HepG2 (cell line): ENCODE data around the gene MAGEB2. TPM values are rescaled to one million over a fixed set of nuclear protein-coding genes. Genes with fewer than 3 reads are reported as not detected.

Experiments used
- ATAC-seq: fragments of 200-7000 bp; cut with Tn5 transposase; 3 replicates; pipeline ENCODE4 v1.9.1; 2020; ENCODE audit warnings: mild to moderate bottlenecking, moderate library complexity
- BruUV-seq: library from RNA; stranded (reverse); fragments of 400-500 nt; replicated peaks from 2 replicates; lab custom pipeline; 2021; lab: Mats Ljungman, UMichigan
- CTCF ChIA-PET: fragments of 300-600 bp; formaldehyde crosslinking; extraction: SDS; loops from one replicate; lab custom pipeline; 2021; ENCODE audit warnings: low total read pairs, inconsistent platforms, low intra/inter-chr PET ratio; lab: Yijun Ruan, JAX
- POLR2A ChIA-PET: fragments of 350-600 bp; sonication (Branson Sonifier 250); formaldehyde crosslinking; loops from one replicate; lab custom pipeline; 2020; ENCODE audit warnings: antibody characterized with exemption, inconsistent platforms; lab: Yijun Ruan, JAX
- DNase-seq: peaks from one replicate; pipeline ENCODE4 v3.0.0-alpha.2; 2015; ENCODE audit warnings: low spot score
- FAIRE-seq: peaks from 3 replicates; lab custom pipeline; 2011; peaks lifted over from hg19 to GRCh38; lab: Jason Lieb, UNC
- H2AFZ ChIP-seq: one replicate; pipeline ENCODE4 v1.6.1; 2011; ENCODE audit warnings: low read length, inconsistent platforms
- H3K27ac ChIP-seq: fragments of 300-600 bp; 3 replicates; pipeline ENCODE4 v1.8.0; 2011; ENCODE audit warnings: mixed run types, mild to moderate bottlenecking, mixed read lengths, low read length, inconsistent platforms; ENCODE audit not compliant: insufficient read depth; ENCODE audit errors: extremely low read length
- H3K27me3 ChIP-seq, 2 experiments: fragments of 200-600 bp in 1 of 2; 2 replicates in 1 of 2; 3 replicates in 1 of 2; pipeline versions ENCODE4 v1.6.0 to v1.8.0; 2011; ENCODE audit warnings: low read length in 2 of 2, mild to moderate bottlenecking in 2 of 2, moderate library complexity in 2 of 2, inconsistent platforms in 1 of 2; ENCODE audit not compliant: insufficient read depth in 2 of 2, control insufficient read depth in 1 of 2
- H3K36me3 ChIP-seq, 2 experiments: fragments of 200-600 bp in 1 of 2; replicated peaks in 1 of 2; 2 replicates in 1 of 2; 3 replicates in 1 of 2; pipeline versions ENCODE4 v1.5.1 to v1.8.0; 2011; ENCODE audit warnings: low read length in 2 of 2, inconsistent platforms in 1 of 2; ENCODE audit not compliant: insufficient read depth in 2 of 2, control insufficient read depth in 1 of 2
- H3K4me1 ChIP-seq: 2 replicates; pipeline ENCODE4 v1.5.1; 2012; ENCODE audit warnings: low read length, inconsistent platforms; ENCODE audit not compliant: insufficient read depth
- H3K4me2 ChIP-seq: 2 replicates; pipeline ENCODE4 v1.6.0; 2011; ENCODE audit warnings: low read depth, low read length, inconsistent platforms
- H3K4me3 ChIP-seq, 3 experiments: fragments of 200-600 bp in 1 of 3; sonication (generic), shearing (Covaris generic) in 1 of 3; replicated peaks in 1 of 3; 2 replicates each; pipeline ENCODE4 v1.5.1; 2011 to 2016; ENCODE audit warnings: low read length in 3 of 3, inconsistent platforms in 2 of 3, low read depth in 2 of 3, mild to moderate bottlenecking in 2 of 3, control low read depth in 1 of 3, mixed read lengths in 1 of 3; ENCODE audit not compliant: insufficient read depth in 1 of 3
- H3K79me2 ChIP-seq: one replicate; pipeline ENCODE4 v1.6.1; 2011; ENCODE audit warnings: low read length, inconsistent platforms; ENCODE audit not compliant: insufficient read depth
- H3K9ac ChIP-seq: 2 replicates; pipeline ENCODE4 v1.6.0; 2011; ENCODE audit warnings: mild to moderate bottlenecking, low read depth, low read length, inconsistent platforms; ENCODE audit not compliant: insufficient read depth
- H3K9me3 ChIP-seq: 2 replicates; pipeline ENCODE4 v1.5.1; 2012; ENCODE audit warnings: mild to moderate bottlenecking, low read length
- H4K20me1 ChIP-seq: 2 replicates; pipeline ENCODE4 v1.6.0; 2011; ENCODE audit warnings: inconsistent platforms, mild to moderate bottlenecking, low read length, moderate library complexity; ENCODE audit not compliant: insufficient read depth
- ATF3 ChIP-seq: sonication (generic); formaldehyde crosslinking; IDR thresholded peaks from 2 replicates; pipeline ENCODE4 v1.4.0; 2020; ENCODE audit warnings: missing genetic modification reagents
- CEBPZ ChIP-seq: IDR thresholded peaks from 2 replicates; pipeline ENCODE4 v1.6.1; 2012; ENCODE audit warnings: low read length, improper control_type of control experiment
- FOXC1 ChIP-seq: sonication (generic); formaldehyde crosslinking; IDR thresholded peaks from 2 replicates; pipeline ENCODE4 v1.8.0; 2022; ENCODE audit warnings: mild to moderate bottlenecking, missing genetic modification reagents, borderline replicate concordance
- MAFF ChIP-seq: IDR thresholded peaks from 2 replicates; pipeline ENCODE4 v1.6.1; 2011; ENCODE audit warnings: low read depth, low read length, improper control_type of control experiment
- MAFK ChIP-seq, 2 experiments: IDR thresholded peaks in 1 of 2; conservative IDR thresholded peaks in 1 of 2; 2 replicates each; pipeline ENCODE4 v1.6.1; 2011; ENCODE audit warnings: improper control_type of control experiment in 2 of 2, low read length in 2 of 2
- PCBP2 ChIP-seq: fragments of 200-400 bp; formaldehyde crosslinking; optimal IDR thresholded peaks from 2 replicates; pipeline ENCODE3; 2018; ENCODE audit warnings: low read length, low read depth; ENCODE audit not compliant: poor library complexity, severe bottlenecking
- PLSCR1 ChIP-seq: sonication (generic); formaldehyde crosslinking; IDR thresholded peaks from 2 replicates; pipeline ENCODE4 v1.5.0; 2020; ENCODE audit warnings: missing genetic modification reagents, mild to moderate bottlenecking, borderline replicate concordance
- STAT5B ChIP-seq: sonication (generic); formaldehyde crosslinking; IDR thresholded peaks from 2 replicates; pipeline ENCODE4 v1.4.0; 2020; ENCODE audit warnings: missing genetic modification reagents
- TCF7 ChIP-seq: sonication (generic); IDR thresholded peaks from 2 replicates; pipeline ENCODE4 v1.6.1; 2016; ENCODE audit warnings: antibody characterized with exemption, low read depth
- TRIM22 ChIP-seq: fragments of 450-650 bp; IDR thresholded peaks from 2 replicates; pipeline ENCODE4 v1.6.1; 2017
- ZNF619 ChIP-seq: sonication (generic); formaldehyde crosslinking; IDR thresholded peaks from 2 replicates; pipeline ENCODE4 v1.4.0; 2020; ENCODE audit warnings: mild to moderate bottlenecking, missing genetic modification reagents
- WGBS: methylation state at CpG from one replicate; pipeline ENCODE4 v1.1.6; 2017; ENCODE audit warnings: low lambda C conversion rate; 5-methylcytosine and 5-hydroxymethylcytosine counted together
- in situ Hi-C: cut with HindIII; loops from 2 replicates; pipeline ENCODE4 v1.10.0; 2017; ENCODE audit warnings: low pct_unique_long_range_greater_than_20kb; ENCODE audit not compliant: extremely low pct_ligation_motif_present
- intact Hi-C: fragments of 100-400 bp; cut with micrococcal nuclease; formaldehyde crosslinking; loops from one replicate; pipeline ENCODE4 v1.10.0; 2022; ENCODE audit not compliant: unreplicated experiment
- polyA plus RNA-seq, 8 experiments: library from polyadenylated mRNA; depleted of rRNA in 3 of 8; stranded (reverse) in 7 of 8; unstranded in 1 of 8; fragments of >200 nt; fragmentation: Illumina TruSeq in 4 of 8; extraction: Trizol in 4 of 8; gene quantifications; 2 replicates each; pipeline versions ENCODE4 v1.2.1 to v1.2.3, GENCODE V29; 2011 to 2016; ENCODE audit warnings: low read depth in 4 of 8, missing spikeins in 1 of 8, mixed read lengths in 1 of 8; ENCODE audit not compliant: insufficient read depth in 1 of 8
- total RNA-seq, 5 experiments: library from RNA; depleted of rRNA; stranded (reverse); fragments of >200 nt; fragmentation: Illumina TruSeq; extraction: Trizol; gene quantifications; 2 replicates each; pipeline ENCODE4 v1.2.3, GENCODE V29; 2016; ENCODE audit warnings: low read depth in 1 of 5
- TF ChIP-seq, protein P1 (sequence below): IDR thresholded peaks from 2 replicates; pipeline ENCODE4 v1.6.1; 2012; ENCODE audit warnings: inconsistent platforms
- TF ChIP-seq, protein P2 (sequence below): sonication (generic); formaldehyde crosslinking; IDR thresholded peaks from 2 replicates; pipeline ENCODE4 v1.8.0; 2022; ENCODE audit warnings: missing genetic modification reagents, mild to moderate bottlenecking, moderate library complexity, borderline replicate concordance

The MAGEB2 gene
- total and polyA plus RNA-seq, 2 of the 13 experiments (the other 11 are each of a cell fraction or from before 2014, with no cell fraction given), result not detected

DNA sequence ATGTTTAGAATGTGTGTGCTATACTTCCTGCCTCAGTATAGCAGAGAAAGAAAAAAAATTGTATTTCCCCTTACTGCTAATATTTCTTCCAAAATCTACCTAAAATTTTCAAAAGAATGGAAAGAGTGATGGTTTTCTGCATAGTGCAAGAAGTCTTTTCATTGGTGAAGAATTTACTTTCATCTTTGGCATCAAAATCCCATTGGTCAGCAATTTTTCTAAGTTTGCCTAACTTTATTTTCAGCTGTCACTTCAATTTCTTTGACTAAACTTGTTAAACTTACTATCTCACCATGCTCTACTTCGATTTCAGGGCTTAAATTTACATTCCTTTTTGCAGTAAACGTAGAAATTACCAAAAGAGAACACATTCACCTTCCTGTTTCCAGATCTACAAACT lies 44.5 kb upstream of the MAGEB2 start:
- 0% methylated on average over 2 of the region's 2 CpGs for WGBS
- H3K36me3 ChIP-seq, result no peaks in the 10 kb centered on the region

More for the DNA sequence above, 44.5 kb upstream of the MAGEB2 start:
- ATAC-seq (no peak), DNase-seq (no peak), FAIRE-seq (no peak)
- H3K4me3 ChIP-seq, result no peak overlapping the region
- H3K79me2 ChIP-seq, result no peaks in the 10 kb centered on the region
- no peaks in the 10 kb centered on the region for H3K4me1 ChIP-seq
- in situ Hi-C loops (no loop called here), intact Hi-C loops (no loop called here)
- ChIA-PET POLR2A (no interaction called here), CTCF (no interaction called here)
- H3K9me3 ChIP-seq, result no peaks in the 10 kb centered on the region
- no peaks in the 10 kb centered on the region for H3K27me3 ChIP-seq
- no peak overlapping the region for H3K27ac ChIP-seq
- no TSS peak for BruUV-seq
- H2AFZ ChIP-seq, result no peak overlapping the region
- H3K4me2 ChIP-seq, result no peak overlapping the region
- TF ChIP-seq ATF3 (CRISPR knock-in tag) (no peak), CEBPZ (no peak), PCBP2 (no peak), ZNF619 (CRISPR knock-in tag) (no peak), MAFF (peak; percentile 81), MAFK (conservative IDR thresholded peaks at IDR 0.05 in 1 of 2, IDR thresholded peaks at IDR 0.05 in 1 of 2; ENCODE audit: low read length in 2 of 2) (peak; percentile 64 to 85), PLSCR1 (no peak), FOXC1 (CRISPR knock-in tag) (no peak), TCF7 (no peak), STAT5B (CRISPR knock-in tag) (no peak), TRIM22 (no peak)
- TF ChIP-seq, protein P1, sequence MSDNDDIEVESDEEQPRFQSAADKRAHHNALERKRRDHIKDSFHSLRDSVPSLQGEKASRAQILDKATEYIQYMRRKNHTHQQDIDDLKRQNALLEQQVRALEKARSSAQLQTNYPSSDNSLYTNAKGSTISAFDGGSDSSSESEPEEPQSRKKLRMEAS, result no peak
- TF ChIP-seq, protein P2, sequence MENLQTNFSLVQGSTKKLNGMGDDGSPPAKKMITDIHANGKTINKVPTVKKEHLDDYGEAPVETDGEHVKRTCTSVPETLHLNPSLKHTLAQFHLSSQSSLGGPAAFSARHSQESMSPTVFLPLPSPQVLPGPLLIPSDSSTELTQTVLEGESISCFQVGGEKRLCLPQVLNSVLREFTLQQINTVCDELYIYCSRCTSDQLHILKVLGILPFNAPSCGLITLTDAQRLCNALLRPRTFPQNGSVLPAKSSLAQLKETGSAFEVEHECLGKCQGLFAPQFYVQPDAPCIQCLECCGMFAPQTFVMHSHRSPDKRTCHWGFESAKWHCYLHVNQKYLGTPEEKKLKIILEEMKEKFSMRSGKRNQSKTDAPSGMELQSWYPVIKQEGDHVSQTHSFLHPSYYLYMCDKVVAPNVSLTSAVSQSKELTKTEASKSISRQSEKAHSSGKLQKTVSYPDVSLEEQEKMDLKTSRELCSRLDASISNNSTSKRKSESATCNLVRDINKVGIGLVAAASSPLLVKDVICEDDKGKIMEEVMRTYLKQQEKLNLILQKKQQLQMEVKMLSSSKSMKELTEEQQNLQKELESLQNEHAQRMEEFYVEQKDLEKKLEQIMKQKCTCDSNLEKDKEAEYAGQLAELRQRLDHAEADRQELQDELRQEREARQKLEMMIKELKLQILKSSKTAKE (CRISPR knock-in tag), result no peak
- H3K9ac ChIP-seq, result no peak overlapping the region
- no peaks in the 10 kb centered on the region for H4K20me1 ChIP-seq
